HepG2 (cell line): ENCODE results near the gene SIGLEC10. TPM values are rescaled to one million over a fixed set of nuclear protein-coding genes. Genes with fewer than 3 reads are reported as not detected.

ENCODE experiments used
- ATAC-seq: fragments of 200-7000 bp; cut with Tn5 transposase; 3 replicates; pipeline ENCODE4 v1.9.1; 2020; ENCODE audit warnings: mild to moderate bottlenecking, moderate library complexity
- BruUV-seq: library from RNA; stranded (reverse); fragments of 400-500 nt; replicated peaks from 2 replicates; lab custom pipeline; 2021; lab: Mats Ljungman, UMichigan
- CTCF ChIA-PET: fragments of 300-600 bp; formaldehyde crosslinking; extraction: SDS; loops from one replicate; lab custom pipeline; 2021; ENCODE audit warnings: low total read pairs, inconsistent platforms, low intra/inter-chr PET ratio; lab: Yijun Ruan, JAX
- POLR2A ChIA-PET: fragments of 350-600 bp; sonication (Branson Sonifier 250); formaldehyde crosslinking; loops from one replicate; lab custom pipeline; 2020; ENCODE audit warnings: antibody characterized with exemption, inconsistent platforms; lab: Yijun Ruan, JAX
- DNase-seq: peaks from one replicate; pipeline ENCODE4 v3.0.0-alpha.2; 2015; ENCODE audit warnings: low spot score
- FAIRE-seq: peaks from 3 replicates; lab custom pipeline; 2011; peaks lifted over from hg19 to GRCh38; lab: Jason Lieb, UNC
- H2AFZ ChIP-seq: one replicate; pipeline ENCODE4 v1.6.1; 2011; ENCODE audit warnings: low read length, inconsistent platforms
- H3K27ac ChIP-seq: fragments of 300-600 bp; 3 replicates; pipeline ENCODE4 v1.8.0; 2011; ENCODE audit warnings: mixed run types, mild to moderate bottlenecking, mixed read lengths, low read length, inconsistent platforms; ENCODE audit not compliant: insufficient read depth; ENCODE audit errors: extremely low read length
- H3K27me3 ChIP-seq, 2 experiments: fragments of 200-600 bp in 1 of 2; 2 replicates in 1 of 2; 3 replicates in 1 of 2; pipeline versions ENCODE4 v1.6.0 to v1.8.0; 2011; ENCODE audit warnings: low read length in 2 of 2, mild to moderate bottlenecking in 2 of 2, moderate library complexity in 2 of 2, inconsistent platforms in 1 of 2; ENCODE audit not compliant: insufficient read depth in 2 of 2, control insufficient read depth in 1 of 2
- H3K36me3 ChIP-seq, 2 experiments: fragments of 200-600 bp in 1 of 2; replicated peaks in 1 of 2; 2 replicates in 1 of 2; 3 replicates in 1 of 2; pipeline versions ENCODE4 v1.5.1 to v1.8.0; 2011; ENCODE audit warnings: low read length in 2 of 2, inconsistent platforms in 1 of 2; ENCODE audit not compliant: insufficient read depth in 2 of 2, control insufficient read depth in 1 of 2
- H3K4me1 ChIP-seq: 2 replicates; pipeline ENCODE4 v1.5.1; 2012; ENCODE audit warnings: low read length, inconsistent platforms; ENCODE audit not compliant: insufficient read depth
- H3K4me2 ChIP-seq: 2 replicates; pipeline ENCODE4 v1.6.0; 2011; ENCODE audit warnings: low read depth, low read length, inconsistent platforms
- H3K4me3 ChIP-seq, 3 experiments: fragments of 200-600 bp in 1 of 3; sonication (generic), shearing (Covaris generic) in 1 of 3; replicated peaks in 1 of 3; 2 replicates each; pipeline ENCODE4 v1.5.1; 2011 to 2016; ENCODE audit warnings: low read length in 3 of 3, inconsistent platforms in 2 of 3, low read depth in 2 of 3, mild to moderate bottlenecking in 2 of 3, control low read depth in 1 of 3, mixed read lengths in 1 of 3; ENCODE audit not compliant: insufficient read depth in 1 of 3
- H3K79me2 ChIP-seq: one replicate; pipeline ENCODE4 v1.6.1; 2011; ENCODE audit warnings: low read length, inconsistent platforms; ENCODE audit not compliant: insufficient read depth
- H3K9ac ChIP-seq: 2 replicates; pipeline ENCODE4 v1.6.0; 2011; ENCODE audit warnings: mild to moderate bottlenecking, low read depth, low read length, inconsistent platforms; ENCODE audit not compliant: insufficient read depth
- H3K9me3 ChIP-seq: 2 replicates; pipeline ENCODE4 v1.5.1; 2012; ENCODE audit warnings: mild to moderate bottlenecking, low read length
- H4K20me1 ChIP-seq: 2 replicates; pipeline ENCODE4 v1.6.0; 2011; ENCODE audit warnings: inconsistent platforms, mild to moderate bottlenecking, low read length, moderate library complexity; ENCODE audit not compliant: insufficient read depth
- DNMT3B ChIP-seq: conservative IDR thresholded peaks from 2 replicates; pipeline ENCODE4 v1.6.1; 2016; ENCODE audit warnings: missing biosample characterization, control low read depth
- HMGA1 ChIP-seq: sonication (generic); formaldehyde crosslinking; conservative IDR thresholded peaks from 2 replicates; pipeline ENCODE4 v1.4.0; 2020; ENCODE audit warnings: missing genetic modification reagents
- HOXA3 ChIP-seq: sonication (generic); formaldehyde crosslinking; IDR thresholded peaks from 2 replicates; pipeline ENCODE4 v1.5.0; 2020; ENCODE audit warnings: missing genetic modification reagents
- HOXA9 ChIP-seq: sonication (generic); formaldehyde crosslinking; IDR thresholded peaks from 2 replicates; pipeline ENCODE4 v1.8.1; 2022; ENCODE audit warnings: missing genetic modification reagents, mild to moderate bottlenecking, moderate library complexity, borderline replicate concordance
- MIER3 ChIP-seq: IDR thresholded peaks from 2 replicates; pipeline ENCODE4 v1.6.1; 2016; ENCODE audit warnings: missing compliant biosample characterization, borderline replicate concordance
- NFRKB ChIP-seq: fragments of 450-650 bp; IDR thresholded peaks from 2 replicates; pipeline ENCODE4 v1.6.1; 2017
- NKX3-1 ChIP-seq: sonication (generic); formaldehyde crosslinking; IDR thresholded peaks from 2 replicates; pipeline ENCODE4 v1.5.0; 2020; ENCODE audit warnings: missing genetic modification reagents
- SIN3A ChIP-seq: IDR thresholded peaks from 2 replicates; pipeline ENCODE4 v1.6.1; 2011; ENCODE audit warnings: low read depth, mild to moderate bottlenecking, control low read depth, low read length, borderline replicate concordance
- ZEB1 ChIP-seq: IDR thresholded peaks from 2 replicates; pipeline ENCODE4 v1.6.1; 2012; ENCODE audit warnings: mild to moderate bottlenecking, low read depth, inconsistent platforms; ENCODE audit not compliant: insufficient replicate concordance
- ZNF180 ChIP-seq: sonication (generic); formaldehyde crosslinking; IDR thresholded peaks from 2 replicates; pipeline ENCODE4 v1.4.0; 2020; ENCODE audit warnings: low read depth, missing genetic modification reagents, borderline replicate concordance
- ZNF235 ChIP-seq: sonication (generic); formaldehyde crosslinking; IDR thresholded peaks from 2 replicates; pipeline ENCODE4 v1.8.1; 2023; ENCODE audit warnings: mild to moderate bottlenecking, missing genetic modification reagents, borderline replicate concordance
- ZNF350 ChIP-seq: sonication (generic); formaldehyde crosslinking; IDR thresholded peaks from 2 replicates; pipeline ENCODE4 v1.4.0; 2020; ENCODE audit warnings: mild to moderate bottlenecking, low read depth, missing genetic modification reagents, borderline replicate concordance
- ZNF431 ChIP-seq: sonication (generic); formaldehyde crosslinking; IDR thresholded peaks from 2 replicates; pipeline ENCODE4 v1.9.0; 2022; ENCODE audit warnings: missing genetic modification reagents, low read depth, mild to moderate bottlenecking, borderline replicate concordance
- ZNF839 ChIP-seq: sonication (generic); formaldehyde crosslinking; IDR thresholded peaks from 2 replicates; pipeline ENCODE4 v1.4.0; 2020; ENCODE audit warnings: missing genetic modification reagents, mild to moderate bottlenecking, borderline replicate concordance
- ZNF891 ChIP-seq: sonication (generic); formaldehyde crosslinking; IDR thresholded peaks from 2 replicates; pipeline ENCODE4 v1.5.0; 2020; ENCODE audit warnings: mild to moderate bottlenecking, missing genetic modification reagents
- WGBS: methylation state at CpG from one replicate; pipeline ENCODE4 v1.1.6; 2017; ENCODE audit warnings: low lambda C conversion rate; 5-methylcytosine and 5-hydroxymethylcytosine counted together
- in situ Hi-C: cut with HindIII; loops from 2 replicates; pipeline ENCODE4 v1.10.0; 2017; ENCODE audit warnings: low pct_unique_long_range_greater_than_20kb; ENCODE audit not compliant: extremely low pct_ligation_motif_present
- intact Hi-C: fragments of 100-400 bp; cut with micrococcal nuclease; formaldehyde crosslinking; loops from one replicate; pipeline ENCODE4 v1.10.0; 2022; ENCODE audit not compliant: unreplicated experiment
- polyA plus RNA-seq, 8 experiments: library from polyadenylated mRNA; depleted of rRNA in 3 of 8; stranded (reverse) in 7 of 8; unstranded in 1 of 8; fragments of >200 nt; fragmentation: Illumina TruSeq in 4 of 8; extraction: Trizol in 4 of 8; gene quantifications; 2 replicates each; pipeline versions ENCODE4 v1.2.1 to v1.2.3, GENCODE V29; 2011 to 2016; ENCODE audit warnings: low read depth in 4 of 8, missing spikeins in 1 of 8, mixed read lengths in 1 of 8; ENCODE audit not compliant: insufficient read depth in 1 of 8
- total RNA-seq, 5 experiments: library from RNA; depleted of rRNA; stranded (reverse); fragments of >200 nt; fragmentation: Illumina TruSeq; extraction: Trizol; gene quantifications; 2 replicates each; pipeline ENCODE4 v1.2.3, GENCODE V29; 2016; ENCODE audit warnings: low read depth in 1 of 5
- TF ChIP-seq, protein P1 (sequence below): sonication (generic); formaldehyde crosslinking; IDR thresholded peaks from 2 replicates; pipeline ENCODE4 v1.9.0; 2021; ENCODE audit warnings: mild to moderate bottlenecking, missing genetic modification reagents

Gene SIGLEC10
- total and polyA plus RNA-seq, 2 of the 13 experiments (the other 11 are each of a cell fraction or from before 2014, with no cell fraction given): not detected

DNA sequence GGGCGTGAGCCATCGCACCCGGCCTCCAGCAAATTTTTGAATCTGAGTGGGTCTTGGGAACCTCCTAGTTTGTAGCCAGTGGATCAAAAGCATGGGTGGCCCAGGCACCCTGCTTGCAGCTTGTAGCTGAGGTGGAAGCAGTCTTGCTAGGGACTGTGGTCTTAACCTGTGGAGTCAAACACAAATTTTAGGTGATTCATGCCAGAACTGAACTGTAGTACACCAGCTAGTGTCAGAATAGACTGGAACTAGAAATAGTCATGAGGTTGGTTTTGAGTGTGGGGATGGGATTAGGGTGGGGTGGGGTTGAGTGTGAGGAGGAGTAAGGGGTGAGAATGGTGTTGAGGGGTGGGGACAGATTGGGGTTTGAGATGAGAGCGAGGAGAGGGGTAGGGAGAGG lies 35.4 kb downstream of the SIGLEC10 start (continued):
- TF ChIP-seq ZNF839 (CRISPR knock-in tag): no peak
- no peak for TF ChIP-seq HMGA1 (CRISPR knock-in tag)

DNA sequence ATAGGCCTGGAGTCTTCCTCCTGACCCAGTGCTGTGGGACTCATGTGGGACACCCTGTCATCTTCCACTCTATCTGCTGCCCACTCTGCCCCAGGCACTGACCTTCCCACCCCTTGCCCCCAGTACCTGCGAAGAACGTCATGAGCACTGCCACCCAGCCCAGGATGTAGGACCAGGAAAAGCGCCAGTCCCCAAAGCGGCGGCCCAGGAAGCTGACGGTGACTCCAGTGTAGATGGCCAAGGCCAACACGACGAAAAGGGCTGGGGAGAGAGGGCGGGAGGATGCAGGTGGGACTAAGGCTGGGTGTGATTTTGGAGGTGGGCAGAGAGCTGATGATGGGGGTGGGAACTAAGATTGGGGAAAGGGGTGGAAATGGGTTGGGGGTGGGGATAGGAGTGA lies 37.1 kb downstream of the SIGLEC10 start:
- H3K36me3 ChIP-seq: no peaks in the 10 kb centered on the region
- H3K79me2 ChIP-seq: no peaks in the 10 kb centered on the region
- no peak for ATAC-seq
- in situ Hi-C loops: no loop called here
- H4K20me1 ChIP-seq: no peaks in the 10 kb centered on the region
- POLR2A ChIA-PET: interaction anchor here (1.3 kb wide), 1 partner anchor 8 kb away, joined by 7 read pairs; the partner anchor contains the start of gene LIM2
- CTCF ChIA-PET: no interaction called here
- no peak for DNase-seq
- no peak overlapping the region for H3K4me3 ChIP-seq
- no peak overlapping the region for H3K27ac ChIP-seq
- peaks cover 5% of the 10 kb centered on the region for H3K9me3 ChIP-seq
- no peak overlapping the region for H3K4me2 ChIP-seq
- peaks cover 12% of the 10 kb centered on the region; the same call in 1 of the 2 replicates for H3K4me1 ChIP-seq
- WGBS: 86% methylated on average over 9 of the region's 9 CpGs
- intact Hi-C loops: no loop called here
- no peak overlapping the region for H3K9ac ChIP-seq
- peaks cover 2 to 3% of the 10 kb centered on the region in 2 experiments; a peak in 1 of 5 replicates for H3K27me3 ChIP-seq
- H2AFZ ChIP-seq: no peak overlapping the region
- no TSS peak for BruUV-seq
- FAIRE-seq: no peak
- TF ChIP-seq ZNF350 (CRISPR knock-in tag) (no peak), ZNF891 (CRISPR knock-in tag) (no peak), DNMT3B (CRISPR knock-in tag) (no peak), MIER3 (CRISPR knock-in tag) (no peak), SIN3A (no peak), ZEB1 (no peak), HOXA9 (no peak), NFRKB (no peak), ZNF180 (CRISPR knock-in tag) (no peak), NKX3-1 (CRISPR knock-in tag) (no peak), HOXA3 (CRISPR knock-in tag) (no peak), ZNF431 (CRISPR knock-in tag) (no peak), ZNF235 (no peak)
- TF ChIP-seq, protein P1, sequence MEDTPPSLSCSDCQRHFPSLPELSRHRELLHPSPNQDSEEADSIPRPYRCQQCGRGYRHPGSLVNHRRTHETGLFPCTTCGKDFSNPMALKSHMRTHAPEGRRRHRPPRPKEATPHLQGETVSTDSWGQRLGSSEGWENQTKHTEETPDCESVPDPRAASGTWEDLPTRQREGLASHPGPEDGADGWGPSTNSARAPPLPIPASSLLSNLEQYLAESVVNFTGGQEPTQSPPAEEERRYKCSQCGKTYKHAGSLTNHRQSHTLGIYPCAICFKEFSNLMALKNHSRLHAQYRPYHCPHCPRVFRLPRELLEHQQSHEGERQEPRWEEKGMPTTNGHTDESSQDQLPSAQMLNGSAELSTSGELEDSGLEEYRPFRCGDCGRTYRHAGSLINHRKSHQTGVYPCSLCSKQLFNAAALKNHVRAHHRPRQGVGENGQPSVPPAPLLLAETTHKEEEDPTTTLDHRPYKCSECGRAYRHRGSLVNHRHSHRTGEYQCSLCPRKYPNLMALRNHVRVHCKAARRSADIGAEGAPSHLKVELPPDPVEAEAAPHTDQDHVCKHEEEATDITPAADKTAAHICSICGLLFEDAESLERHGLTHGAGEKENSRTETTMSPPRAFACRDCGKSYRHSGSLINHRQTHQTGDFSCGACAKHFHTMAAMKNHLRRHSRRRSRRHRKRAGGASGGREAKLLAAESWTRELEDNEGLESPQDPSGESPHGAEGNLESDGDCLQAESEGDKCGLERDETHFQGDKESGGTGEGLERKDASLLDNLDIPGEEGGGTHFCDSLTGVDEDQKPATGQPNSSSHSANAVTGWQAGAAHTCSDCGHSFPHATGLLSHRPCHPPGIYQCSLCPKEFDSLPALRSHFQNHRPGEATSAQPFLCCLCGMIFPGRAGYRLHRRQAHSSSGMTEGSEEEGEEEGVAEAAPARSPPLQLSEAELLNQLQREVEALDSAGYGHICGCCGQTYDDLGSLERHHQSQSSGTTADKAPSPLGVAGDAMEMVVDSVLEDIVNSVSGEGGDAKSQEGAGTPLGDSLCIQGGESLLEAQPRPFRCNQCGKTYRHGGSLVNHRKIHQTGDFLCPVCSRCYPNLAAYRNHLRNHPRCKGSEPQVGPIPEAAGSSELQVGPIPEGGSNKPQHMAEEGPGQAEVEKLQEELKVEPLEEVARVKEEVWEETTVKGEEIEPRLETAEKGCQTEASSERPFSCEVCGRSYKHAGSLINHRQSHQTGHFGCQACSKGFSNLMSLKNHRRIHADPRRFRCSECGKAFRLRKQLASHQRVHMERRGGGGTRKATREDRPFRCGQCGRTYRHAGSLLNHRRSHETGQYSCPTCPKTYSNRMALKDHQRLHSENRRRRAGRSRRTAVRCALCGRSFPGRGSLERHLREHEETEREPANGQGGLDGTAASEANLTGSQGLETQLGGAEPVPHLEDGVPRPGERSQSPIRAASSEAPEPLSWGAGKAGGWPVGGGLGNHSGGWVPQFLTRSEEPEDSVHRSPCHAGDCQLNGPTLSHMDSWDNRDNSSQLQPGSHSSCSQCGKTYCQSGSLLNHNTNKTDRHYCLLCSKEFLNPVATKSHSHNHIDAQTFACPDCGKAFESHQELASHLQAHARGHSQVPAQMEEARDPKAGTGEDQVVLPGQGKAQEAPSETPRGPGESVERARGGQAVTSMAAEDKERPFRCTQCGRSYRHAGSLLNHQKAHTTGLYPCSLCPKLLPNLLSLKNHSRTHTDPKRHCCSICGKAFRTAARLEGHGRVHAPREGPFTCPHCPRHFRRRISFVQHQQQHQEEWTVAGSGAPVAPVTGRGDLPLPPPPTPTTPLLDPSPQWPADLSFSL (CRISPR knock-in tag): no peak
